SKM-1 (cell line): ENCODE data around the gene ENTREP1.
"Not testable (repeated sequence)": the region's sequence is repeated elsewhere in the genome, so short reads cannot be mapped to it uniquely, and the experiment has no call there.

Experiments used
- DNase-seq: peaks from one replicate; lab custom pipeline; 2025; ENCODE audit not compliant: unreplicated experiment; lab: John Stamatoyannopoulos, UW

Gene ENTREP1

GRCh38 chr9:69409936-69410335 lies 84.9 kb downstream of the ENTREP1 start:
- not testable (repeated sequence) for DNase-seq

GRCh38 chr9:69411246-69411645 lies 86.2 kb downstream of the ENTREP1 start:
- DNase-seq: no peak

- DNase-seq: no peak
These were observed 87.1 kb downstream of the ENTREP1 start for GRCh38 chr9:69411931-69412740.

- DNase-seq: no peak
These were observed 87.7 kb downstream of the ENTREP1 start for GRCh38 chr9:69412741-69413150.

- DNase-seq: no peak
These were observed 95.7 kb downstream of the ENTREP1 start for GRCh38 chr9:69420611-69421270.

- peak; percentile 4 for DNase-seq
These were observed 97.1 kb downstream of the ENTREP1 start for GRCh38 chr9:69421908-69422801.

GRCh38 chr9:69425136-69425801 lies 100.3 kb downstream of the ENTREP1 start:
- DNase-seq: no peak

- DNase-seq: no peak
These were observed 102.3 kb downstream of the ENTREP1 start for GRCh38 chr9:69427286-69427685.

GRCh38 chr9:69428017-69428785 lies 103.2 kb downstream of the ENTREP1 start:
- DNase-seq: no peak

GRCh38 chr9:69429281-69429680 lies 104.3 kb downstream of the ENTREP1 start:
- no peak for DNase-seq

- DNase-seq: no peak
These were observed 105.2 kb downstream of the ENTREP1 start for GRCh38 chr9:69430206-69430605.

- DNase-seq: no peak
These were observed 106.2 kb downstream of the ENTREP1 start for GRCh38 chr9:69431203-69431602.

GRCh38 chr9:69431777-69432176 lies 106.8 kb downstream of the ENTREP1 start:
- no peak for DNase-seq

- no peak for DNase-seq
These were observed 107.6 kb downstream of the ENTREP1 start for GRCh38 chr9:69432623-69433022.

GRCh38 chr9:69433392-69433791 lies 108.4 kb downstream of the ENTREP1 start:
- DNase-seq: no peak

GRCh38 chr9:69433968-69434367 lies 109.0 kb downstream of the ENTREP1 start:
- no peak for DNase-seq

- not testable (repeated sequence) for DNase-seq
These were observed 114.6 kb downstream of the ENTREP1 start for GRCh38 chr9:69439654-69440053.

- DNase-seq: not testable (repeated sequence)
These were observed 115.4 kb downstream of the ENTREP1 start for GRCh38 chr9:69440254-69440955.
